ENCODE results near the gene CLDN16. TPM values are rescaled to one million over a fixed set of nuclear protein-coding genes. Genes with fewer than 3 reads are reported as not detected.
A peak's percentile ranks its signal among the peaks of the same experiment; 100 is the strongest.

The CLDN16 gene
- total RNA-seq, 6 experiments from 2014 or later: 0.37 to 6.6 (median 1.3) TPM

DNA sequence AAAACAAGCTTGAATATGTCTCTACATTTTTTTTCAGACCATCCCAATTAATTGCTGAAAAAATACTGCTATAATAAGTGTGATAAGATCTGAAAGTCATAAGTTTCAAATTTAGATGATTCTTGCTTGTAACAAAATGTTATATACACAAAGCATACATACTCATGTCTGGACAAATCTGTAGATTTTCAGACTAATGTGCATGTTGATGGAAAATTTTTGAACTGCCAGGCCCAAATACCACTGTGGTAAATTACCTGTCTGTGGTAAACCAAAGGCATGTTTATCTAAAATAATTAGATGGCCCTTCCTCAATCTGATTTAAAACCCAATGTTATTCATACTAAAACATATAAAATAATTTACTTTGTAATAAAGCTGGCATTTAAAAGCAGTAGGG, 31.7 kb upstream of the CLDN16 start:
- DNase-seq (no peak), ATAC-seq (no peak)
- no peaks in the 10 kb centered on the region for H3K36me3 ChIP-seq
- no peak for TF ChIP-seq POLR2A (IDR thresholded peaks at IDR 0.05)
- no peaks in the 10 kb centered on the region for H3K9me3 ChIP-seq
- no peak overlapping the region for H3K27ac ChIP-seq
- intact Hi-C loops (cut with DNase I): no loop called here
- no peaks in the 10 kb centered on the region for H3K4me1 ChIP-seq
- H3K27me3 ChIP-seq: no peaks in the 10 kb centered on the region
- H3K4me3 ChIP-seq: no peak overlapping the region

DNA sequence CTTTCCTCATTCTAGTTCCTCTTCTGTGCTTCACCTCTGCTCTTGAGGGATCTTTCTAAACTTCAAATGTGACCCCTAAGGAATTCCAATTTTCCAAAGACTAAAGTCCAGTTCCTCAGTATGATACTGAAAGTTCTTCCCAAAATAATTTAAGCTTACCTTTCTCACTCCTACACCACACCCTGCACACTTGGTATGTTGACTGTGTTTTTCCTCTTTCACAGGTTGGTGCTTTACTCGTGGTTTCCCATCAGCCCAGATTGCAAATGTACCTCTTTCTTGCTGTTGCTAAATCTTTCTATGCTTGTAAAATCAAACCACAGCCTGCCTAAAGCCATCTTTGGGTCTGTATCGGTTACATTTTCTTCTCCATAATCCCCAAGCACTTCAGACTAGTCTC, 30.5 kb upstream of the CLDN16 start:
- Histone ChIP-seq H3K36me3 (no peaks in the 10 kb centered on the region), H3K4me3 (no peak overlapping the region), H3K27me3 (no peaks in the 10 kb centered on the region), H3K4me1 (no peaks in the 10 kb centered on the region), H3K9me3 (no peaks in the 10 kb centered on the region), H3K27ac (no peak overlapping the region)
- ATAC-seq (no peak), DNase-seq (no peak)
- 77% methylated on average over 2 of the region's 2 CpGs for WGBS (ENCODE audit: insufficient coverage, low coverage, low lambda C conversion rate, missing lambda C conversion rate)
- intact Hi-C loops (cut with DNase I): no loop called here
- TF ChIP-seq POLR2A (IDR thresholded peaks at IDR 0.05): no peak
- TF ChIP-seq, protein P1, sequence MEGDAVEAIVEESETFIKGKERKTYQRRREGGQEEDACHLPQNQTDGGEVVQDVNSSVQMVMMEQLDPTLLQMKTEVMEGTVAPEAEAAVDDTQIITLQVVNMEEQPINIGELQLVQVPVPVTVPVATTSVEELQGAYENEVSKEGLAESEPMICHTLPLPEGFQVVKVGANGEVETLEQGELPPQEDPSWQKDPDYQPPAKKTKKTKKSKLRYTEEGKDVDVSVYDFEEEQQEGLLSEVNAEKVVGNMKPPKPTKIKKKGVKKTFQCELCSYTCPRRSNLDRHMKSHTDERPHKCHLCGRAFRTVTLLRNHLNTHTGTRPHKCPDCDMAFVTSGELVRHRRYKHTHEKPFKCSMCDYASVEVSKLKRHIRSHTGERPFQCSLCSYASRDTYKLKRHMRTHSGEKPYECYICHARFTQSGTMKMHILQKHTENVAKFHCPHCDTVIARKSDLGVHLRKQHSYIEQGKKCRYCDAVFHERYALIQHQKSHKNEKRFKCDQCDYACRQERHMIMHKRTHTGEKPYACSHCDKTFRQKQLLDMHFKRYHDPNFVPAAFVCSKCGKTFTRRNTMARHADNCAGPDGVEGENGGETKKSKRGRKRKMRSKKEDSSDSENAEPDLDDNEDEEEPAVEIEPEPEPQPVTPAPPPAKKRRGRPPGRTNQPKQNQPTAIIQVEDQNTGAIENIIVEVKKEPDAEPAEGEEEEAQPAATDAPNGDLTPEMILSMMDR (IDR thresholded peaks at IDR 0.05): no peak

DNA sequence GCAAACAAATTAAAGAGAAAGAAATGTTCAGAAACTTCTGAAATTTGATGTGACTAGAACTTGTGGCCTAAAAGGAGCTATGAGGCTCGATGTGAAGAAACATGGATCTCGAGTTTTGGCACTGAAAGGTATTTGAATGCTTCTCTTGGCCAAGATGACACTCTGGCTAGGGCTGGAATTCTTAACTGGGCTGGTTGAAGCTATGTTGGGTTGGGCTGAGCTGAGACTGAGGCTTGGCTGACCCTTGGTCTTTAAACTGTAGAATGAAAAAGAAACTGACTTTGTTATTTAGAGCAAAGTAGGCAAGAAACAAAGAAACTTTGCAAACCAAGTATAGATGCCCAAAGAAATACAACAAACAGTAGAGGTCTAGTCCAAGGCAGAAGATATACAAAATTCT, 28.1 kb upstream of the CLDN16 start:
- H3K4me1 ChIP-seq: no peaks in the 10 kb centered on the region
- H3K4me3 ChIP-seq: no peak overlapping the region
- intact Hi-C loops (cut with DNase I): no loop called here
- no peaks in the 10 kb centered on the region for H3K9me3 ChIP-seq
- no peaks in the 10 kb centered on the region for H3K27me3 ChIP-seq
- H3K27ac ChIP-seq: no peak overlapping the region
- ATAC-seq (peak; percentile 44 to 68 (median 56)), DNase-seq (no peak)
- WGBS (ENCODE audit: insufficient coverage, low coverage, low lambda C conversion rate, missing lambda C conversion rate): 54% methylated on average over 2 of the region's 2 CpGs
- TF ChIP-seq, protein P1 (IDR thresholded peaks at IDR 0.05): no peak
- TF ChIP-seq POLR2A (IDR thresholded peaks at IDR 0.05): no peak
- no peaks in the 10 kb centered on the region for H3K36me3 ChIP-seq

DNA sequence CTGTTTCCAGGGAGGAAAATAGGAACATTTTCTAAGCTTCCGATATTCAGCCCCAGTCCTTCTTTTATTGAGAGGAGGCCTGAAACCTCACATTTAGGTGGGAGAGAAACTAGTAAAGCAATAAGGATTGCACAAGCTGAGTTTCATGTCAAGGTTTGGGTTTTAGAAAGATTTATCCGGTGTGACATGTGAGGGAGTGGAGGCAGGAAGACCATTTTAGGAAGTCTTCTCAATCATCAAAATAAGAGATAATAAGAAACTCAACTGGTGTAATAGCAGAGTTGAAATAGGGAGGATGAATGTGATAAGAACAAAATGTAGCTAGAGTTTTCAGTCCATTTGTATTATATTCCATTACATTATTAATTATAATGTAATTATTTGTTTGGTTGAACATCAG, 27.7 kb upstream of the CLDN16 start:
- Histone ChIP-seq H3K4me3 (no peak overlapping the region), H3K4me1 (no peaks in the 10 kb centered on the region), H3K9me3 (no peaks in the 10 kb centered on the region), H3K27me3 (no peaks in the 10 kb centered on the region), H3K36me3 (no peaks in the 10 kb centered on the region), H3K27ac (no peak overlapping the region)
- TF ChIP-seq, protein P1 (IDR thresholded peaks at IDR 0.05): no peak
- TF ChIP-seq POLR2A (IDR thresholded peaks at IDR 0.05): no peak
- DNase-seq: no peak
- WGBS (ENCODE audit: insufficient coverage, low coverage, low lambda C conversion rate, missing lambda C conversion rate): 77% methylated on average over 2 of the region's 2 CpGs
- intact Hi-C loops (cut with DNase I): no loop called here
- ATAC-seq: no peak

DNA sequence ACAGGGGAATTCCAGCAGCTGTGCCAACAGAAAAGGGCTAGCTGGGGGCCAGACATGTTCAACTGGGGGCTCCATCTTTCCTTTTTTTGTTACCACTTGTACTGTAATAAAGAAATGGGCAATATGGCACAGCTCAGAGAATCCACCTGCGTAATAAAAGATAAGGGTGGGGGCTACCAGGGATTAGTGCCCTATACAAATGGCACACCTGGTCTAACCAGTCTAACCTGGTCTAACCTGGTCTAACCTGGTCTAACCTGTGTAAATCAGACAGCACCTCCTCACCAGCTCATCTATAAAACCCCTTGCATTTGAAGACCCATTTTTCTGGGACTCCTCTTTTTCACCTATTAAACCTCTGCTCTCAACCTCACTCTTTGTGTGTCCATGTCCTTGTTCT, 26.2 kb upstream of the CLDN16 start:
- H3K27me3 ChIP-seq: no peaks in the 10 kb centered on the region
- no peak overlapping the region for H3K27ac ChIP-seq
- no peak for TF ChIP-seq POLR2A (IDR thresholded peaks at IDR 0.05)
- TF ChIP-seq, protein P1 (IDR thresholded peaks at IDR 0.05): no peak
- H3K36me3 ChIP-seq: no peaks in the 10 kb centered on the region
- no peak for ATAC-seq
- DNase-seq: no peak
- no peak overlapping the region for H3K4me3 ChIP-seq
- intact Hi-C loops (cut with DNase I): no loop called here
- H3K4me1 ChIP-seq: no peaks in the 10 kb centered on the region
- 100% methylated on average over 1 of the region's 1 CpG for WGBS (ENCODE audit: insufficient coverage, low coverage, low lambda C conversion rate, missing lambda C conversion rate)
- no peaks in the 10 kb centered on the region for H3K9me3 ChIP-seq
